GM20000 (cell line): ENCODE measurements around the gene IL1RN.

Source experiments
- DNase-seq: peaks from one replicate; pipeline ENCODE4 v3.0.0; 2012; ENCODE audit warnings: low spot score
- TF ChIP-seq, protein P1 (sequence below): IDR thresholded peaks from 2 replicates; pipeline ENCODE4 v1.5.1; 2012; ENCODE audit warnings: mild to moderate bottlenecking, control low read depth; ENCODE audit errors: extremely low read depth, missing control alignments

Gene IL1RN

DNA sequence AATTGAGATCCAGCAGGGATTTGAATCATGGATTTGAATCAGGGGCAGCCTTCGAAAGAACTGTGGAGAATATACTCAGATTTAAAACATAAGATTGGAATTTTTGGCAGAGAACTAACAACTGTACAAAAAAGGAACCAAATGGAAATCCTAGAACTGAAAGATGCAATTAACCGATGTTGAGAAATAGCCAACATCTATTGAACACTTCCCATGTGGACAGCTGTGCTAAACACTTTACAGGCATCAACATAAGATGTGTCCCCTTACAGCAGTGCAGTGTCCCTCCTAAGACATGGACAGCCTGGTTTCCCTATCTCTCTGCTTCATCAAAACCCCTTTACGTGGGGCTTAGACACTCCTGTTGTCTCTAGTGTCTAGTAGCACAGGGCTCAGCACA, 3.7 kb upstream of the IL1RN start:
- DNase-seq: no peak
- TF ChIP-seq, protein P1, sequence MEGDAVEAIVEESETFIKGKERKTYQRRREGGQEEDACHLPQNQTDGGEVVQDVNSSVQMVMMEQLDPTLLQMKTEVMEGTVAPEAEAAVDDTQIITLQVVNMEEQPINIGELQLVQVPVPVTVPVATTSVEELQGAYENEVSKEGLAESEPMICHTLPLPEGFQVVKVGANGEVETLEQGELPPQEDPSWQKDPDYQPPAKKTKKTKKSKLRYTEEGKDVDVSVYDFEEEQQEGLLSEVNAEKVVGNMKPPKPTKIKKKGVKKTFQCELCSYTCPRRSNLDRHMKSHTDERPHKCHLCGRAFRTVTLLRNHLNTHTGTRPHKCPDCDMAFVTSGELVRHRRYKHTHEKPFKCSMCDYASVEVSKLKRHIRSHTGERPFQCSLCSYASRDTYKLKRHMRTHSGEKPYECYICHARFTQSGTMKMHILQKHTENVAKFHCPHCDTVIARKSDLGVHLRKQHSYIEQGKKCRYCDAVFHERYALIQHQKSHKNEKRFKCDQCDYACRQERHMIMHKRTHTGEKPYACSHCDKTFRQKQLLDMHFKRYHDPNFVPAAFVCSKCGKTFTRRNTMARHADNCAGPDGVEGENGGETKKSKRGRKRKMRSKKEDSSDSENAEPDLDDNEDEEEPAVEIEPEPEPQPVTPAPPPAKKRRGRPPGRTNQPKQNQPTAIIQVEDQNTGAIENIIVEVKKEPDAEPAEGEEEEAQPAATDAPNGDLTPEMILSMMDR: no peak

DNA sequence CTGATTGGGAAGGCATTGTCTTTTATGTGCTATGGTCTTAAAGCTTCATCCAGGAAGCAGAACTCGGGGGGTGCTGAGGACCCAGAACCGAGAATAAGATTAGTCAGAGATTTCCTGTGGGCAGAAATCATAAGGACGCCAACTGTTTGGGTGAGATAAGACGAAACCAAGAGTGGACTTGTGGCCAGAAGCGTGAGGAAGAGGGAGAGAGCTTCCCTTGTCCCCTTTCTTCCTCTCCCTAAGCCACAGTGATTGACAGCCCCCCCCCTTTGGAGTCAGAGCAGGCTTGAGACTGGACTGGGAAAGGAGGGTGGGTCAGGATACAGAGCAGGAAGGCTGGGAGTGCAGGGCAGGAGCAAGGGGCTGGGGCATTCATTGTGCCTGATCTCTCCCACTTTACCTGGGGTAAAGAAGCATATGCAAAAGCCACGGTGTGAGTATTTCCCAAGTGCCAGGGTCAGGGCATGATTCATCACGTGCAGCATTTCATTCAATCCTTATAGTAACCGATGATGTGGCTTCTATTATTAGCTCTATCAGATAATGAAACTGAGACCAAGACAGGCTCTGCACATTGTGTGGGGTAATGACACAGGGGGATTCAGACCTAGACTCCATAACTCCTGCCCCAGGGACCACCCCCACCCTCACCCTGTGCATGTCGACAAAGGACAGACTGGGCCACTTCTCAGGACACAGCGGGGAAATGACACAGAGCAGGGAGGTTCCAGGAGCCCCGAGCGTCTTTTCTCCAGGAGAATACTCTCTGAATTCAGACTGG, 3.0 kb upstream of the IL1RN start:
- peak; percentile 35 for DNase-seq
- TF ChIP-seq, protein P1: no peak

DNA sequence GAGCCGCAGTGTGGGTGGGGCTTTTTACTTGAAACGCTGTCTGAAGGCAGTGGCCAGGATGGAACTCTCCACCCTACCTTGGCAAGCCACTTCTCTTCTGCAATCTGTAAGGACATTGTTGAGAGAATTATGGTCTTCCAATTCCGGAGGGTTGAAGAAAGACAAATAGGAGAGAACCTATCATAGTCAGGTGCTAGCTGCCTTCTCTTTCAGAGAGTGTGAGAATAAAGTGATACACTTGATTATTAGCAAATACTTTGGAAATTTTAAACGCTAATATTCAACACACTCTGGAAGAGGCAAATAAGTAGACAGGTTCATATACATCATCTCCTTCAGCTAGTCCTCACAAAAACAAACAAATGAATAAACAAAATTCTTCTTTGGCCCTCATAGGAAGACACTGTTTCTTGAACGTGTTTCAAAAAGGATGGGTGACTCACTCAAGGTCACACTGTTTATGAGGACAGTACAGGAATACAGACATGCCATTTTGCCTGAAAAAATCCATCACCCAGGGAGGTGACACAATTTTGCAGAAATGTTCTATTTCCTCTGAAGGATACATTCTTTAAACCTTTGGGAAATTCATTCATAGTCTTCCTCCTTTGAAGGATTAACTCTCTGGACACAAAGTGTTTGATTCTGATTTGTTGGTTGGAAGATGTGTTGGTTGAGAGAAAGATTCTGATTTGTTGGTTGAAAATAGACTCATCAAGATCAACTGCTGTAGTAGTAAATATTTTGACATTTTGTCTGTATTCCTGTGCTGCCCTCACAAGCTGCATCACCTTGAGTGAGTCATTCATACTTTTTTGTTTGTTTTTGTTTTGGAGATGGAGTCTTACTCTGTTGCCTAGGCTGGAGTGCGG, 2.2 kb upstream of the IL1RN start:
- no peak for DNase-seq
- TF ChIP-seq, protein P1: no peak

DNA sequence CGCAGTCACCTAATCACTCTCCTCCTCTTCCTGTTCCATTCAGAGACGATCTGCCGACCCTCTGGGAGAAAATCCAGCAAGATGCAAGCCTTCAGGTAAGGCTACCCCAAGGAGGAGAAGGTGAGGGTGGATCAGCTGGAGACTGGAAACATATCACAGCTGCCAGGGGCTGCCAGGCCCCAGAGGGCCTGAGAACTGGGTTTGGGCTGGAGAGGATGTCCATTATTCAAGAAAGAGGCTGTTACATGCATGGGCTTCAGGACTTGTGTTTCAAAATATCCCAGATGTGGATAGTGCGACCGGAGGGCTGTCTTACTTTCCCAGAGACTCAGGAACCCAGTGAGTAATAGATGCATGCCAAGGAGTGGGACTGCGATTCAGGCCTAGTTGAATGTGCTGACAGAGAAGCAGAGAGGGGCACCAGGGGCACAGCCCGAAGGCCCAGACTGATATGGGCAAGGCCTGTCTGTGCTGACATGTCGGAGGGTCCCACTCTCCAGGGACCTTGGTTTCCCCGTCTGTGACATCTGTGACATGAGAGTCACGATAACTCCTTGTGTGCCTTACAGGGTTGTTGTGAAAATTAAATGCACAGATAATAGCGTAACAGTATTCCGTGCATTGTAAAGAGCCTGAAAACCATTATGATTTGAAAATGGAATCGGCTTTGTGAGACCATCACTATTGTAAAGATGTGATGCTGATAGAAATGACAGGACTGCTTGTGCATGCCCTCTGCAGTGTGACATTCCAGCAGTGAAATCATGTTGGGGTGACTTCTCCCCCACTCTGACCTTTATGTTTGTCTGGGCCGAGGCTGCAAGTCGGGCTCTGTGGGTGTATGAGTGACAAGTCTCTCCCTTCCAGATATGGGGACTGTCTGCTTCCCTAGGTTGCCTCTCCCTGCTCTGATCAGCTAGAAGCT, 510 bp downstream of the IL1RN start:
- TF ChIP-seq, protein P1: no peak
- no peak for DNase-seq

- no peak for DNase-seq
- TF ChIP-seq, protein P1: no peak
Measured at GRCh38 chr2:113129519-113130078, 2.2 kb downstream of the IL1RN start.

DNA sequence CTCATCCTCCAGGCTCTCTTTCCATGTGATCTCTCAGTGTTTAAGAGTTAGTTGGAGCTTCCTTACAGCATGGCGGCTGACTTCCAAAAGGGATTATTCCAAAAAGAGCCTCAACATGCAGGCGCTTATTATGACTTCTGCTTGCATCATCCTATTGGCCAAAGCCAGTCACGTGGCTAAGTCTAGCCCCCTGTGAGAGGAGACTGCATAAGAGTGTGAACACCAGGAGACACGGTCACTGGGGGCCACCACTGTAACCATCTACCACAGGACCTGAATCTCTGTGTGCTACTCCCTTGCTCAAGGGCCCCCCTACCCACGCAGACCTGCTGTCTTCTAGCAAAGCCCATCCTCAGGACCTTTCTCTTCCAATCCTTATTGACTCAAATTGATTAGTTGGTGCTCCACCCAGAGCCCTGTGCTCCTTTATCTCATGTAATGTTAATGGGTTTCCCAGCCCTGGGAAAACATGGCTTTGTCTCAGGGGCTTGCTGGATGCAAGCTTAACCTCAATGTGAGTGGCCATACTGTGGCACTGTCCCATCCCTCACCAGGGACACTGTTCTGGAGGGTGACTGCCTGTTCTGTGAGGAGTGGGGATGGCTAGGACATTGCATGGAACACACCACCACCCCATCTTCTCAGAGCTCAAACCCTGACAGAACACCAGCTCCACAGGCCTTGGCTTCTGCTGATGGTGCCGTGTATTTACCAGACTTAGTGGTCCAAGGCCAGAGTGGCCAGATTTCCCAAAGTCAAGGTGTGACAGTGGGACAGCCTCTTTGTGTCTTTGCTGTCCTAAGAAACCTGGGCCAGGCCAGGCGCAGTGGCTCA, 4.2 kb downstream of the IL1RN start:
- TF ChIP-seq, protein P1: no peak
- no peak for DNase-seq
